K562 (cell line): Measurements from ENCODE around the gene NPEPL1. TPM values are rescaled to one million over a fixed set of nuclear protein-coding genes. Genes with fewer than 3 reads are reported as not detected.

Experiments
- ASH1L ChIP-seq: fragments of 450-650 bp; IDR thresholded peaks from 2 replicates; pipeline ENCODE4 v1.6.1; 2018; ENCODE audit warnings: borderline replicate concordance, mild to moderate bottlenecking, low read depth; ENCODE audit not compliant: partially characterized antibody
- BHLHE40 ChIP-seq: IDR thresholded peaks from 2 replicates; pipeline ENCODE4 v1.6.1; 2011; ENCODE audit warnings: low read length, improper control_type of control experiment
- HCFC1 ChIP-seq: IDR thresholded peaks from 2 replicates; pipeline ENCODE4 v1.6.1; 2012; ENCODE audit warnings: low read depth, low read length, improper control_type of control experiment
- HDAC2 ChIP-seq: fragments of 450-650 bp; IDR thresholded peaks from 2 replicates; pipeline ENCODE4 v1.6.1; 2016; ENCODE audit warnings: mild to moderate bottlenecking
- HDAC8 ChIP-seq: fragments of 450-650 bp; IDR thresholded peaks from 2 replicates; pipeline ENCODE4 v1.6.1; 2016; ENCODE audit warnings: mild to moderate bottlenecking, missing genetic modification characterization, moderate library complexity, missing compliant biosample characterization
- HNRNPH1 ChIP-seq: fragments of 200-400 bp; formaldehyde crosslinking; optimal IDR thresholded peaks from 2 replicates; pipeline ENCODE3; 2017; ENCODE audit warnings: low read depth, mild to moderate bottlenecking, low read length, moderate library complexity
- NCOA6 ChIP-seq: fragments of 450-650 bp; IDR thresholded peaks from 2 replicates; pipeline ENCODE4 v1.6.1; 2017; ENCODE audit warnings: mild to moderate bottlenecking
- NONO ChIP-seq, 2 experiments: fragments of 200-400 bp in 1 of 2; fragments of 450-650 bp in 1 of 2; formaldehyde crosslinking in 1 of 2; IDR thresholded peaks; 2 replicates each; pipeline ENCODE4 v1.6.1; 2017; ENCODE audit warnings: low read depth in 2 of 2, mild to moderate bottlenecking in 2 of 2, moderate library complexity in 2 of 2, low read length in 1 of 2
- SPI1 ChIP-seq: IDR thresholded peaks from 2 replicates; pipeline ENCODE4 v1.6.1; 2011; ENCODE audit warnings: low read depth, low read length, control low read depth, borderline replicate concordance
- ZFPM2 ChIP-seq: fragments of 250-450 bp; sonication (Bioruptor Pico); IDR thresholded peaks from 2 replicates; pipeline ENCODE4 v1.5.1; 2022; ENCODE audit warnings: mild to moderate bottlenecking
- ZNF134 ChIP-seq: fragments of 250-450 bp; sonication (Bioruptor Pico); conservative IDR thresholded peaks from 2 replicates; pipeline ENCODE4 v1.4.0; 2020
- ZNF146 ChIP-seq: IDR thresholded peaks from one replicate; pipeline ENCODE4 v1.6.1; 2018; ENCODE audit warnings: missing compliant biosample characterization; ENCODE audit not compliant: unreplicated experiment
- ZNF274 ChIP-seq: IDR thresholded peaks from 2 replicates; pipeline ENCODE4 v1.6.1; 2011; ENCODE audit warnings: low read depth, mild to moderate bottlenecking, low read length, moderate library complexity, borderline replicate concordance
- ZNF584 ChIP-seq: fragments of 200-800 bp; sonication (Bioruptor generic); IDR thresholded peaks from 2 replicates; pipeline ENCODE4 v1.6.1; 2016; ENCODE audit warnings: low read depth, mild to moderate bottlenecking, missing genetic modification characterization, missing compliant biosample characterization
- ZNF699 ChIP-seq: fragments of 250-450 bp; sonication (Bioruptor Pico); IDR thresholded peaks from 2 replicates; pipeline ENCODE4 v1.8.0; 2021; ENCODE audit warnings: mild to moderate bottlenecking, moderate library complexity; ENCODE audit not compliant: insufficient replicate concordance
- polyA plus RNA-seq, 8 experiments: library from polyadenylated mRNA; depleted of rRNA in 4 of 8; stranded (reverse) in 5 of 8; unstranded in 3 of 8; fragments of >200 nt; fragmentation: Nextera tagmentation in 2 of 8; fragmentation: Illumina TruSeq in 1 of 8; extraction: Ambion mirVana in 2 of 8; extraction: Trizol in 1 of 8; gene quantifications; 2 replicates each; pipeline versions ENCODE4 v1.2.1 to v1.2.3, GENCODE V29; 2011 to 2014; ENCODE audit warnings: inconsistent platforms in 1 of 8, missing spikeins in 1 of 8
- total RNA-seq, 7 experiments: library from RNA; depleted of rRNA in 6 of 7; stranded (reverse); fragments of >200 nt in 6 of 7; fragmentation: Illumina TruSeq in 2 of 7; extraction: Trizol in 2 of 7; gene quantifications; 2 replicates each; pipeline versions ENCODE4 v1.2.1 to v1.2.3, GENCODE V29; 2011 to 2021; ENCODE audit warnings: low replicate concordance in 1 of 7
- TF ChIP-seq, protein P1 (sequence below): fragments of 450-650 bp; formaldehyde crosslinking; IDR thresholded peaks from 2 replicates; pipeline ENCODE4 v1.4.0; 2020; ENCODE audit warnings: mild to moderate bottlenecking, moderate library complexity
- TF ChIP-seq, protein P2 (sequence below): sonication (generic); formaldehyde crosslinking; IDR thresholded peaks from 2 replicates; pipeline ENCODE4 v1.8.1; 2022; ENCODE audit warnings: missing genetic modification reagents
- TF ChIP-seq, protein P3 (sequence below): fragments of 450-650 bp; IDR thresholded peaks from 2 replicates; pipeline ENCODE4 v1.6.1; 2016; ENCODE audit warnings: mild to moderate bottlenecking
- TF ChIP-seq, protein P4 (sequence below): fragments of 450-650 bp; IDR thresholded peaks from 2 replicates; pipeline ENCODE4 v1.6.1; 2016; ENCODE audit warnings: missing biosample characterization, missing genetic modification characterization

Gene NPEPL1
- total and polyA plus RNA-seq, 9 of the 15 experiments (the other 6 are each of a cell fraction or from before 2014, with no cell fraction given): 0.04 to 5.6 (median 0.94) TPM

DNA sequence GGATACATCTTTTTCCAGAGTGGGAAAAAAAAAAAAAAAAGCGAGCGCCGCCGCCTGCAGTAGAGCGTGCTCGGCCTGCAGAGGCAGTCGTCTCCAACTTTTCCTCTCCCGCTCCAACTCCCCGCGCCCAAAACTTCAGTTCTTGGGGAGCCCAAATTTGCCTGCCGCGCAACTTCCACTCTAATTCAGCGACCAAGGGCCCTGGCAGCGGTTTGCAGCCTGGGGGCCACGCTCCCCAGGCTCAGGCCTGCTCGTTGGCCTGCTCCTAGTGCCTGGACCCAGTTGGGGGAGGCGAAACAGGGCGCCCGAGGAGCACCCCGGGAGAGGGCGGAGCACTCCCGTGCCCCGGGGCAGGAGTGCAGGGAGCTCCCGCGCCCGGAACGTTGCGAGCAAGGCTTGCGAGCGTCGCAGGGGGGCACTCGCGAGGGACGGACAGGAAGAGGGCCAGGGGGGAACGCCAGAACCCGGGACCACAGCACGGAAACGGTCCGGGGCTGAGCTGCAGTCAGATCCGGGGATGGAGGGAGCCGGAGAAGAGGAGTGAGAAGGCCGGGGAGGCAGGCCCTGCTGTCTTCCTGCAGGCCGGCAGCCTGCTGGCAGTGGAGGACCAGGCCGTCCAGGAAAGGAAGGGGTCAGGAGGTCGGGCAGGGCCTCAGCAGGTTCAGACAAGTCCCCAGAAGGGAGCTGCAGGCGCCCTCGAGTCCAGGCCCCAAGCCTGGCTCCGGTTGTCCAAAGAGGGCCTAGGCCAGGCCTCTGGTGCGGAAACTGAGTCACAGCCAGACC is 41.6 kb upstream of the NPEPL1 start, which contains the start of gene STX16 (continued):
- TF ChIP-seq ASH1L (no peak), NCOA6 (no peak), HCFC1 (peak; percentile 94), ZNF134 (CRISPR knock-in tag) (no peak), SPI1 (no peak), HNRNPH1 (no peak), ZFPM2 (no peak), NONO (IDR thresholded peaks at IDR 0.05; ENCODE audit: low read depth in 2 of 2, low read length in 1 of 2) (peak in 1 of 2 experiments; percentile 93; a peak in 2 of 4 replicates), ZNF699 (CRISPR knock-in tag) (no peak), HDAC8 (no peak), ZNF146 (CRISPR knock-in tag) (no peak), BHLHE40 (peak; percentile 90), ZNF584 (CRISPR knock-in tag) (no peak), HDAC2 (peak; percentile 81), ZNF274 (no peak)
- TF ChIP-seq, protein P1, sequence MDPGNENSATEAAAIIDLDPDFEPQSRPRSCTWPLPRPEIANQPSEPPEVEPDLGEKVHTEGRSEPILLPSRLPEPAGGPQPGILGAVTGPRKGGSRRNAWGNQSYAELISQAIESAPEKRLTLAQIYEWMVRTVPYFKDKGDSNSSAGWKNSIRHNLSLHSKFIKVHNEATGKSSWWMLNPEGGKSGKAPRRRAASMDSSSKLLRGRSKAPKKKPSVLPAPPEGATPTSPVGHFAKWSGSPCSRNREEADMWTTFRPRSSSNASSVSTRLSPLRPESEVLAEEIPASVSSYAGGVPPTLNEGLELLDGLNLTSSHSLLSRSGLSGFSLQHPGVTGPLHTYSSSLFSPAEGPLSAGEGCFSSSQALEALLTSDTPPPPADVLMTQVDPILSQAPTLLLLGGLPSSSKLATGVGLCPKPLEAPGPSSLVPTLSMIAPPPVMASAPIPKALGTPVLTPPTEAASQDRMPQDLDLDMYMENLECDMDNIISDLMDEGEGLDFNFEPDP (CRISPR knock-in tag): no peak
- TF ChIP-seq, protein P2, sequence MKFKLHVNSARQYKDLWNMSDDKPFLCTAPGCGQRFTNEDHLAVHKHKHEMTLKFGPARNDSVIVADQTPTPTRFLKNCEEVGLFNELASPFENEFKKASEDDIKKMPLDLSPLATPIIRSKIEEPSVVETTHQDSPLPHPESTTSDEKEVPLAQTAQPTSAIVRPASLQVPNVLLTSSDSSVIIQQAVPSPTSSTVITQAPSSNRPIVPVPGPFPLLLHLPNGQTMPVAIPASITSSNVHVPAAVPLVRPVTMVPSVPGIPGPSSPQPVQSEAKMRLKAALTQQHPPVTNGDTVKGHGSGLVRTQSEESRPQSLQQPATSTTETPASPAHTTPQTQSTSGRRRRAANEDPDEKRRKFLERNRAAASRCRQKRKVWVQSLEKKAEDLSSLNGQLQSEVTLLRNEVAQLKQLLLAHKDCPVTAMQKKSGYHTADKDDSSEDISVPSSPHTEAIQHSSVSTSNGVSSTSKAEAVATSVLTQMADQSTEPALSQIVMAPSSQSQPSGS (CRISPR knock-in tag): no peak
- TF ChIP-seq, protein P3, sequence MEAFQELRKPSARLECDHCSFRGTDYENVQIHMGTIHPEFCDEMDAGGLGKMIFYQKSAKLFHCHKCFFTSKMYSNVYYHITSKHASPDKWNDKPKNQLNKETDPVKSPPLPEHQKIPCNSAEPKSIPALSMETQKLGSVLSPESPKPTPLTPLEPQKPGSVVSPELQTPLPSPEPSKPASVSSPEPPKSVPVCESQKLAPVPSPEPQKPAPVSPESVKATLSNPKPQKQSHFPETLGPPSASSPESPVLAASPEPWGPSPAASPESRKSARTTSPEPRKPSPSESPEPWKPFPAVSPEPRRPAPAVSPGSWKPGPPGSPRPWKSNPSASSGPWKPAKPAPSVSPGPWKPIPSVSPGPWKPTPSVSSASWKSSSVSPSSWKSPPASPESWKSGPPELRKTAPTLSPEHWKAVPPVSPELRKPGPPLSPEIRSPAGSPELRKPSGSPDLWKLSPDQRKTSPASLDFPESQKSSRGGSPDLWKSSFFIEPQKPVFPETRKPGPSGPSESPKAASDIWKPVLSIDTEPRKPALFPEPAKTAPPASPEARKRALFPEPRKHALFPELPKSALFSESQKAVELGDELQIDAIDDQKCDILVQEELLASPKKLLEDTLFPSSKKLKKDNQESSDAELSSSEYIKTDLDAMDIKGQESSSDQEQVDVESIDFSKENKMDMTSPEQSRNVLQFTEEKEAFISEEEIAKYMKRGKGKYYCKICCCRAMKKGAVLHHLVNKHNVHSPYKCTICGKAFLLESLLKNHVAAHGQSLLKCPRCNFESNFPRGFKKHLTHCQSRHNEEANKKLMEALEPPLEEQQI: peak; percentile 86
- TF ChIP-seq, protein P4, sequence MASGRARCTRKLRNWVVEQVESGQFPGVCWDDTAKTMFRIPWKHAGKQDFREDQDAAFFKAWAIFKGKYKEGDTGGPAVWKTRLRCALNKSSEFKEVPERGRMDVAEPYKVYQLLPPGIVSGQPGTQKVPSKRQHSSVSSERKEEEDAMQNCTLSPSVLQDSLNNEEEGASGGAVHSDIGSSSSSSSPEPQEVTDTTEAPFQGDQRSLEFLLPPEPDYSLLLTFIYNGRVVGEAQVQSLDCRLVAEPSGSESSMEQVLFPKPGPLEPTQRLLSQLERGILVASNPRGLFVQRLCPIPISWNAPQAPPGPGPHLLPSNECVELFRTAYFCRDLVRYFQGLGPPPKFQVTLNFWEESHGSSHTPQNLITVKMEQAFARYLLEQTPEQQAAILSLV (tag): peak; percentile 33; the same call in 1 of the 2 replicates
